ENCODE measurements around the gene ACTR3C. TPM values are rescaled to one million over a fixed set of nuclear protein-coding genes. Genes with fewer than 3 reads are reported as not detected.

ACTR3C gene
- total RNA-seq, 4 donors from 2014 or later: 0.27 to 2.7 (median 1.1) TPM; not detected in 1

DNA sequence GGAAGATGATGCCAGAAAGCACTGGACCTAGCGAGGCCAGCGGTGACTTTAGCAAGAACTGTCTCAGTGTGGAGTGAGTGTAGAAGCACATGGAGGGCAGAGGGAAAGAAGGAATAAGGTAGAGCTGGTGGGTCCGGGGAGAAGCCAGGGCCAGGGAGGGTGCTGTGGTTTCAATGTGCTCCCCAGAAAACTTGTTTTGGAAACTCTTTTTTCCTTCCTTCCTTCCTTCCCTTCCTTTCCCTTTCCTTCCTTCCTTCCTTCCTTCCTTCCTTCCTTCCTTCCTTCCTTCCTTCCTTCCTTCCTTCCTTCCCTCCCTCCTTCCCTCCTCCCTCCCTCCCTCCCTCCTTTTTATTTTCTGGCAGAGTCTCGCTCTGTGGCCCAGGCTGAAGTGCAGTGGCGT, 23.6 kb upstream of the ACTR3C start:
- no peak overlapping the region for H3K27ac ChIP-seq
- intact Hi-C loops (cut with DNase I; ENCODE audit: low total_unique reads): no loop called here
- DNase-seq (no peak), ATAC-seq (no peak)
- in situ Hi-C loops (cut with MboI; ENCODE audit: low sequenced_read_pairs in 4 of 4): loop anchor here in 1 of 4 donors (10.0 kb wide), 1 partner anchor 48 kb away; no protein-coding TSS in a partner anchor
- no peaks in the 10 kb centered on the region for H3K36me3 ChIP-seq
- no peaks in the 10 kb centered on the region for H3K4me1 ChIP-seq
- peaks cover 1 to 30% (median 9%) of the 10 kb centered on the region in 3 donors for H3K27me3 ChIP-seq
- H3K4me3 ChIP-seq: no peak overlapping the region
- H3K9me3 ChIP-seq: no peaks in the 10 kb centered on the region
- TF ChIP-seq, protein P1, sequence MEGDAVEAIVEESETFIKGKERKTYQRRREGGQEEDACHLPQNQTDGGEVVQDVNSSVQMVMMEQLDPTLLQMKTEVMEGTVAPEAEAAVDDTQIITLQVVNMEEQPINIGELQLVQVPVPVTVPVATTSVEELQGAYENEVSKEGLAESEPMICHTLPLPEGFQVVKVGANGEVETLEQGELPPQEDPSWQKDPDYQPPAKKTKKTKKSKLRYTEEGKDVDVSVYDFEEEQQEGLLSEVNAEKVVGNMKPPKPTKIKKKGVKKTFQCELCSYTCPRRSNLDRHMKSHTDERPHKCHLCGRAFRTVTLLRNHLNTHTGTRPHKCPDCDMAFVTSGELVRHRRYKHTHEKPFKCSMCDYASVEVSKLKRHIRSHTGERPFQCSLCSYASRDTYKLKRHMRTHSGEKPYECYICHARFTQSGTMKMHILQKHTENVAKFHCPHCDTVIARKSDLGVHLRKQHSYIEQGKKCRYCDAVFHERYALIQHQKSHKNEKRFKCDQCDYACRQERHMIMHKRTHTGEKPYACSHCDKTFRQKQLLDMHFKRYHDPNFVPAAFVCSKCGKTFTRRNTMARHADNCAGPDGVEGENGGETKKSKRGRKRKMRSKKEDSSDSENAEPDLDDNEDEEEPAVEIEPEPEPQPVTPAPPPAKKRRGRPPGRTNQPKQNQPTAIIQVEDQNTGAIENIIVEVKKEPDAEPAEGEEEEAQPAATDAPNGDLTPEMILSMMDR (IDR thresholded peaks at IDR 0.05 in 4 of 5, conservative IDR thresholded peaks at IDR 0.05 in 1 of 5): no peak
- TF ChIP-seq POLR2A (IDR thresholded peaks at IDR 0.05): no peak

DNA sequence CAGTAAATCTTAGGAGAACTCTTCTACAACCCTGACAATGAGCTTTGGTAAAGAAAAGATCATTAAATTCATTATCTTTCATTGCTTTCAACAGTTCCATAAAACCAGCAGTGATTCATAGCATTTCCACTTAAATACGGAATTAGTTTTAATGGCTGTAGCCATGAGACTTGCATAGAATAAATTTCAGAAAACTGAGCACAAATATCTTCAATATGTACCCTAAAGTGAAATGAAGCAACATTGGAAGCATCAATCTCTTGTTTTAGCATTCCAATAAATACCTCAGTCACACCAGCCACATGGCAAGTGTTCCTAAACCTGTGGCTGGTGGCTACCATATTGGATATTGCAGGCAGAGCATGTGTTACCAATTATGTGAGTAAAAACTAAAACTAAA, 21.7 kb upstream of the ACTR3C start:
- Histone ChIP-seq H3K36me3 (no peaks in the 10 kb centered on the region), H3K27me3 (peaks cover 12 to 49% (median 28%) of the 10 kb centered on the region in 3 donors), H3K4me3 (no peak overlapping the region), H3K4me1 (peaks cover 4 to 11% of the 10 kb centered on the region in 2 donors), H3K27ac (no peak overlapping the region), H3K9me3 (no peaks in the 10 kb centered on the region)
- in situ Hi-C loops (cut with MboI; ENCODE audit: low sequenced_read_pairs in 4 of 4) (loop anchor here in 1 of 4 donors (10.0 kb wide), 1 partner anchor 50 kb away; no protein-coding TSS in a partner anchor), intact Hi-C loops (cut with DNase I; ENCODE audit: low total_unique reads) (no loop called here)
- TF ChIP-seq, protein P1 (IDR thresholded peaks at IDR 0.05 in 4 of 5, conservative IDR thresholded peaks at IDR 0.05 in 1 of 5): no peak
- no peak for TF ChIP-seq POLR2A (IDR thresholded peaks at IDR 0.05)
- DNase-seq (no peak), ATAC-seq (no peak)

DNA sequence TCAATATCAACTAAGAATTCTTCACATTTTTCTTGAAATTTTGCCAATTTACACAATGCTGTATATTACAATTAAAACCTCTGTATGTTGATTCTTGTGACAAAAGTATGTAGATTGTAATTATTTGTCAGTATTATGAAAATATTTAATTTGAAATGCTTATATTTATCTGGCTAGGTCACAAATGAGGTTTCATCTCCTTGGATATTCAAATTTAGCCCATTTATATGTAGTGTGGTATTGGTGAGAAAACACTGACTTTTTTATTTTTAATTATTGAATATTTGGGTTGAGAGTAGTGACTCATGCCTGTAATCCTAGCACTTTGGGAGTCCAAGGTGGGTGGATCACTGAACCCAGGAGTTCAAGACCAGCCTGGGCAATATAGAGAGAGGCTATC, 21.0 kb upstream of the ACTR3C start:
- no peak for ATAC-seq
- in situ Hi-C loops (cut with MboI; ENCODE audit: low sequenced_read_pairs in 4 of 4) (loop anchor here in 1 of 4 donors (10.0 kb wide), 1 partner anchor 51 kb away; no protein-coding TSS in a partner anchor), intact Hi-C loops (cut with DNase I; ENCODE audit: low total_unique reads) (no loop called here)
- TF ChIP-seq, protein P1 (IDR thresholded peaks at IDR 0.05 in 4 of 5, conservative IDR thresholded peaks at IDR 0.05 in 1 of 5): no peak
- TF ChIP-seq POLR2A (IDR thresholded peaks at IDR 0.05): no peak
- Histone ChIP-seq H3K36me3 (no peaks in the 10 kb centered on the region), H3K4me3 (no peak overlapping the region), H3K9me3 (no peaks in the 10 kb centered on the region), H3K4me1 (peaks cover 5 to 11% of the 10 kb centered on the region in 2 donors), H3K27me3 (peaks cover 13 to 54% (median 36%) of the 10 kb centered on the region in 3 donors), H3K27ac (no peak overlapping the region)
- DNase-seq: no peak

DNA sequence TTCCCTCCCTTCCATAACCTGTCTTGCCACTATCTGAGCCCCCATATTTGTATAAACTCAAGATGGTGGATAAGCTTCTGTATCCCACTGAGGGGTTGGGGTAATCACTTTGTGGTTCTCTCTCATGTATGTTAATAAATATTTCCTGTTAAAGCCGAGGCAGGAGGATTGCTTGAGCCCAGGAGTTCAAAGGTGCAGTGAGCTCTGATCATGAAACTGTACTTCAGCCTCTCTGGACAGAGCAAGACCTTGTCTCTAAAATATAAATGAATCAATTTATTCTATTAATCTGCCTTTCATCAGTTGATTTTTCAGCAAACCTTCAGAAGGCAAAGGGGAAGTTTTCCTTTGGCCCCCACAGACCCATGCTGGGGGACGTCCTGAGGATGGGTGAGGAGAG, 19.9 kb upstream of the ACTR3C start:
- intact Hi-C loops (cut with DNase I; ENCODE audit: low total_unique reads): no loop called here
- Histone ChIP-seq H3K4me3 (no peak overlapping the region), H3K27ac (no peak overlapping the region), H3K36me3 (no peaks in the 10 kb centered on the region), H3K4me1 (peaks cover 5 to 11% of the 10 kb centered on the region in 2 donors), H3K9me3 (no peaks in the 10 kb centered on the region), H3K27me3 (peaks cover 13 to 54% (median 39%) of the 10 kb centered on the region in 3 donors)
- DNase-seq: no peak
- ATAC-seq: no peak
- in situ Hi-C loops (cut with MboI; ENCODE audit: low sequenced_read_pairs in 4 of 4): loop anchor here in 1 of 4 donors (10.0 kb wide), 1 partner anchor 52 kb away; no protein-coding TSS in a partner anchor
- no peak for TF ChIP-seq POLR2A (IDR thresholded peaks at IDR 0.05)
- TF ChIP-seq, protein P1 (IDR thresholded peaks at IDR 0.05 in 4 of 5, conservative IDR thresholded peaks at IDR 0.05 in 1 of 5): no peak

DNA sequence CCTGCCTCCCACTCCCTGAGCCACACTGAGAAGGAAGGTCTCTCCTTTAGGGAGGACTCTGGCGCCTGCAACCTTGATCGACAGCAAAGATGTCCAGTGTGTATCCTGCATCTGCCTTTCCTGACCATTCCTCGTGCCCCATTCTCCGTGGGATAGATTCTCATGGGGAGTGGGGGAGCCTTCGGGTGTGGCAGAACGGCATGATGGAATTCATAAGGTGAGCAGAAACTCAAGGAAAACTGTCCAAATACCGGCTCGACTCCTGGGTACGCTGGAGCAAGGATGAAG, 18.7 kb upstream of the ACTR3C start:
- TF ChIP-seq, protein P1 (IDR thresholded peaks at IDR 0.05 in 4 of 5, conservative IDR thresholded peaks at IDR 0.05 in 1 of 5): no peak
- no peak for TF ChIP-seq POLR2A (IDR thresholded peaks at IDR 0.05)
- peaks cover 13 to 54% (median 39%) of the 10 kb centered on the region in 3 donors for H3K27me3 ChIP-seq
- DNase-seq: no peak
- intact Hi-C loops (cut with DNase I; ENCODE audit: low total_unique reads): no loop called here
- H3K4me3 ChIP-seq: peak overlapping the region in 3 of 4 donors; percentile 36 to 49 (median 47)
- no peak for ATAC-seq
- peaks cover 5 to 11% of the 10 kb centered on the region in 2 donors for H3K4me1 ChIP-seq
- in situ Hi-C loops (cut with MboI; ENCODE audit: low sequenced_read_pairs in 4 of 4): loop anchor here in 1 of 4 donors (10.0 kb wide), 1 partner anchor 53 kb away; no protein-coding TSS in a partner anchor
- H3K9me3 ChIP-seq: no peaks in the 10 kb centered on the region
- no peak overlapping the region for H3K27ac ChIP-seq
- no peaks in the 10 kb centered on the region for H3K36me3 ChIP-seq
